Heart left ventricle (tissue), 13 donors: ENCODE results near the gene ZNF146.

Source experiments
- CTCF ChIP-seq, 12 donors: fragments of 200-600 bp; sonication (generic) in 4 of 12; IDR thresholded peaks; one replicate each; pipeline versions ENCODE4 v1.5.0 to v1.8.0; 2018 to 2022; ENCODE audit warnings: antibody characterized with exemption in 12 of 12, mild to moderate bottlenecking in 5 of 12
- POLR2A ChIP-seq, 2 donors: fragments of 450-650 bp; IDR thresholded peaks; one replicate each; pipeline ENCODE4 v1.6.1; 2017; ENCODE audit warnings: antibody characterized with exemption in 2 of 2, mild to moderate bottlenecking in 2 of 2, moderate library complexity in 2 of 2
- donor health status: ischemic (EF 13 %, LVEDD 7.1; RV severe dilation, severe dysfunction).
- donor health status: DM: no; HTN: yes; CAD: no.
- donor health status: DM: no; HTN: no; CAD: no.
- donor health status: ischemic (EF 25% LVEDD 6.9; RV normal size, moderate dysfunction).
- donor health status: ischemic (EF 25% LVEDD 5.7; RV mildly dilated, moderate dysfunction).
- donor health status: ischemic (EF 35%, LVEDD 5.7; RV mildly dilated, moderate dysfunction).
- donor health status: nonischemic (EF 11% LVEDD 7.7; RV severe dilation, severe dysfunction).
- donor health status: DM: yes; HTN: yes; CAD: no.
- donor health status: PGD.
- donor health status: ischemic (EF 29% LVEDD 5.4; RV normal size, mild dysfunction).
- donor health status: nonischemic (EF 23%, LVEDD 6.1; RV moderate dilation, normal function).

- TF ChIP-seq CTCF (IDR thresholded peaks at IDR 0.05) (no peak), POLR2A (IDR thresholded peaks at IDR 0.05) (no peak)
These were observed 31.7 kb upstream of the ZNF146 start for GRCh38 chr19:36183245-36183628.
